ENCODE measurements around the gene CPT1C.

DNA sequence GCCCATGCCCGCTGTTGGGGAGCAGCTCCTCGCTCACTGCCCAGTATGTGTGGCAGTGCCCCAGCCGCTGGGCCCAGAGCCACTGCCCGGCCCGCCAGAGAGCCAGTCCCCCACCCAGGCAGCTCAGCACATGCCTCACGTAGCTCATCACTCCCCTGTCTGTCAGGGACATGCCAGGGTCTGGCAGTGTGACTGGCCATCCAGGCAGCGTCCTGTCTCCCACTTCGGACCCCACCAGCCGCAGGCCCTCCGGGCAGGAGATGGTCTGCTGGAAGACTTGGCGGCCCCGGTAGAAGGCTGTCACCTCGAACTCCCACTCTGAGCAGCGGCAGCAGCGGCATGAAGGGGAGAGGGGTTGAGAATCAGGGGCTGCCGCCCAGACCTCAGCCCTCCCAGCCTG is 28.9 kb upstream of the CPT1C start:
- TF ChIP-seq, protein P1, sequence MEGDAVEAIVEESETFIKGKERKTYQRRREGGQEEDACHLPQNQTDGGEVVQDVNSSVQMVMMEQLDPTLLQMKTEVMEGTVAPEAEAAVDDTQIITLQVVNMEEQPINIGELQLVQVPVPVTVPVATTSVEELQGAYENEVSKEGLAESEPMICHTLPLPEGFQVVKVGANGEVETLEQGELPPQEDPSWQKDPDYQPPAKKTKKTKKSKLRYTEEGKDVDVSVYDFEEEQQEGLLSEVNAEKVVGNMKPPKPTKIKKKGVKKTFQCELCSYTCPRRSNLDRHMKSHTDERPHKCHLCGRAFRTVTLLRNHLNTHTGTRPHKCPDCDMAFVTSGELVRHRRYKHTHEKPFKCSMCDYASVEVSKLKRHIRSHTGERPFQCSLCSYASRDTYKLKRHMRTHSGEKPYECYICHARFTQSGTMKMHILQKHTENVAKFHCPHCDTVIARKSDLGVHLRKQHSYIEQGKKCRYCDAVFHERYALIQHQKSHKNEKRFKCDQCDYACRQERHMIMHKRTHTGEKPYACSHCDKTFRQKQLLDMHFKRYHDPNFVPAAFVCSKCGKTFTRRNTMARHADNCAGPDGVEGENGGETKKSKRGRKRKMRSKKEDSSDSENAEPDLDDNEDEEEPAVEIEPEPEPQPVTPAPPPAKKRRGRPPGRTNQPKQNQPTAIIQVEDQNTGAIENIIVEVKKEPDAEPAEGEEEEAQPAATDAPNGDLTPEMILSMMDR (IDR thresholded peaks at IDR 0.05), result no peak
- no peak for TF ChIP-seq POLR2A (IDR thresholded peaks at IDR 0.05)
